Ramos (cell line): ENCODE data around the gene LMO1.

ENCODE experiments used
- in situ Hi-C: fragments of 300-500 bp; cut with MboI; formaldehyde crosslinking; loops from one replicate; pipeline ENCODE4 v1.14.3; 2022; ENCODE audit warnings: low sequenced_read_pairs; ENCODE audit not compliant: unreplicated experiment

The LMO1 gene

DNA sequence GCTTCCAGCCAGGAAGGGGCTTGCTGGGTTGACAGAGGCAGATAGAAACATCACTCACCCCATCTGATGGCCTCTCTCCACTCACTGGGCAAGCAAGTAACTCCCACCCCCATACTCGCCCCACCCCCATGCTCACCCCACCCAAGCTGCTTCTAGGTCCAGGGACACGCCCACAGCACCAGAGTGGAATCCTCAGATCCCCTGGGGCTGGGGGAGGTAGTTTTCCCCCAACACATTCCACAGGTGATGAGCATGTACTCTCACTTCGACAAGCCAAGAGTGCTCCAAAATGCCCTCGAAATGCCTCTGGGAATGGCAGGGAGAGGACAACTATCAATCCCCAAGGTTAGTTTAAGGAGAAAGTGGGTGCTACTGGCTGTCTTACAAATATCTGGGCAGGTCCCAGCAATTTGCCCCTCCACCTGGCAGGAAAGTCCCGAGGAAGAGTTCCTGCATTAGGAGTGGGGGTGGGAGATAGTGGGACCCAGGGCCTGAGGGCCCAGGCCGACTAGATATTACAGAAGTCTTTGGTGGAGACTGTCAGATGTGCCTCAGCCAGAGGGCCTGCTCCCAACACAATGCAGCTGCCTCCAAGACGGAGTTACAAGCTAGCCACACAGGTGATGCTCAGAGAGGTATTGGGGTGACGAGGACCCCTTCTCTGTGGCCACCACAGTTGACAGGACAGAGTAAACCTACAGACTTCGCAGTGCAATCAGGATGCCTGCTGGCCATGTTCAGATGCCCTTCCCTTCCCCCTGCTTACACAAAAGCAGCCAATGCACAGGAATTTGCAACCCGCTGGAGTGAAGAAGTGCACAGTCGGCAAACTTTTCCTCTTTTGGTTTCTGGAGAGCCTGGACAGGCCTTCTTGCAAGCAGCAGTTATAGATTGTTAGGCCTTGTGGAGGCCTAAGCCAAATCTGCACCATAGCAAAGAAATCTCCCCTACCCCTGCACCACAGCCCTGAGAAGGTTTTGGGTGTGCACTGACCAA is 2.9 kb upstream of the LMO1 start:
- in situ Hi-C loops = no loop called here

DNA sequence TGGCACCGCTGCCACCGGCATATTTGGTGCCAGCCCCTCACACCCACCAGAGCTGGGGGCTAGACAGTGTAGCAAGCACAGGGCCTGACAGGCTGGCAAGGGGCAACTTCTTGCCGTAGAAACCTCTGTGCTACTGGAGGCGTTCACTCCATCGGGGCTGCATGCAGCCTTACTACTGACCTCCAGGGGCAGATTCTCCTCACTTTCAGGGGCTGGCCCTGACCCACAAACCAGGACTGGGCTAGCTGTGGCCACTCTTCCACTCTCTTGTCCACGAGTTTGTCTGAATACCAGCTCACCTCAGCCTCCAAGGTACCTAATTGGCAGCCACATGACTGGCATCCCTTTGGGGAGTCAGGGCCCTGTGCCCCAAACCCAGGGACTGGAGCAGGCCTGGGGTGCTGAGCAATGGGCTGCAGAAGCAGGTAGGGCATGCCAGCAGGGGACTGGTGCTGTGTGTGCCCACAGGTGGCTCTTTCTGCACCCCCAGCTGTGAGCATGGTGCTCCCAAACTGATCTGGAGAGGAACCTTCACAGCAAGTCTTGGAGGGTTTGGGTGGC is 2.1 kb upstream of the LMO1 start:
- in situ Hi-C loops = no loop called here

DNA sequence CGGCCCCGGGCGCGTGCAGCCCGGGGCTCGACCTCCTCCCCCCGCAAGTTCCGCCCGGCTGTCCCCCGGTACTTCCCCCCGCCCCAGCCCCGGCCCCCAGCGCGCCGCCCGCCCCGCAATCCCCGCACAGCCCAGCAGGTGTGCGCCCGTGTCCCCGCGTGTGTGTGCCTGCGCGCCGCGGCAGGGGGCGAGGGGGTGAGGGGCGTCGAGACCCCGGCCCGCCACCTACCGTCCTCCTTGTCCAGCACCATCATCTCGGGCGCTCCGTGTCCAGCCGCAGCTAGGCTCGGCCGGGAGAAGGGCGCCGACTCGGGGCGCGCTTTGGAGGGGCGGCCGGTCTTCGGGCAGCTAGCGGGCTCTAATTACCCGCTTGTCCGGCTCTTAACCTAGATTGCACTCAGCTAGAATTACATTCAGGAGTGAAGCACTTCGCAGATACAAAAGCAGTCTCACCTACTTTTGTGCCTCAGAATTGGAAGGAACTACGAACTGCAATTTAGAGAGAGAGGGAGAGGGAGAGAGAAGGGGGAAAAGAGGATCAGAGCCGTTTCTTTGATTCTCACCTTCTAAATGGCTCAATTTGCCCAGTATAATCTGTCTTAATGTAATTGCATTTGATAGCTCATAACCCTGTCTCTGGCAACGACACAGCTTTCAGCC is 439 bp downstream of the LMO1 start:
- in situ Hi-C loops = no loop called here

DNA sequence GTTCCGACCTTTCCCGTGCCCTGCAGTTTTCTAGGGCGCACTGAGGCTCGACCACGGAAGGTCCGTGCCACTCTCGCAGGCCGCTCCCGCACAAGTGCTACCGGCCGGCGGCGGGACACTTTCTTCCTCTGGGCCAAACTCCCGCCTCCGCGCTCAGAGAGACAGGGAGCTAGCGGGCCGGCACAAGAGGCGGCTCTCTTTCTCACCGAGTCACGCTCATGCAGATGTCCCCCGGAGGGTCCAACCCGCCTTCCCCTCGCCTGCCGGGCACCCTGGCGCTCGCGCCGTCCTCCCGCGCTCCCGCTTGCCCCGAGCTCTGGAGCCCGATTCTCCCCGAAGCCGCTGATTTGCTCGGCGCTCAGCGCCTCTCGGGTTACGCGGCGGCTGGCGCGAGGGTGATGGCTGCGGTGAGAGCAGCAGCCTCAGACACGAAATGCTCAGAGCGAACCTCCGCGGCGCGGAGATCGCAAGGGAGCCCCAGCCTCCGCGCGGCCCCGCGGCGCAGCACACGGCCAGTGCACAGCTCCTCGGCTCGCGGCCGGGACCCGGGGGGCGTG is 1.0 kb downstream of the LMO1 start:
- in situ Hi-C loops = no loop called here

DNA sequence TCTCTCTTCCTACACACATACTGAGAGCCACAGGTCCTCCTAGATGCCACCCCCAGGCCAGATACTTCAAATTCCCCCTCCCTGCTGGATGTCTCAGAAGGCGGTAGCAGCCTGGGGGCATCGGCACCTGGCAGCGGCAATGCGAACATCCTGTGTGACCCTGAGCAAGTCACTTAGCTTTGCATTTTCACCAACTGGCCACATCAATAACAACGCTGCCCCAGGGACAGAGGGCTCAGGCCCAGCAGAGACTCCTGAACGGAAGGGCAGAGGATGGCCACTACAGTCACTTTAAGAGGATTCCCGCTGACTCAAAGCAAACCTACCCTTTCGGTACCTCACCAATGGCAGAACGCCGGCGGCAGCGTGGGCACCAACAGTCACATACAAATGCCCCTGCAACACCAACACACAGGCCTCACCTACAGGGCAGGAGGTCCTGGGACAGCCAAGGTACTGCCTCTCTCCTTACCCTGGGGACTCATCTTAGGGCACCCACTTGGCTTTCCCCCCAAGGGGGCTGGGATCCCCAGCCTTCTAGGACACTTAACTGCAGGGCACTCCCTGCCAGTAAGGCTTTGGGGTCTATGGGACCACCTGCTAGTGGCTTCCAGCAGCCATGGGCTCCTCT is 1.6 kb downstream of the LMO1 start:
- in situ Hi-C loops = no loop called here

DNA sequence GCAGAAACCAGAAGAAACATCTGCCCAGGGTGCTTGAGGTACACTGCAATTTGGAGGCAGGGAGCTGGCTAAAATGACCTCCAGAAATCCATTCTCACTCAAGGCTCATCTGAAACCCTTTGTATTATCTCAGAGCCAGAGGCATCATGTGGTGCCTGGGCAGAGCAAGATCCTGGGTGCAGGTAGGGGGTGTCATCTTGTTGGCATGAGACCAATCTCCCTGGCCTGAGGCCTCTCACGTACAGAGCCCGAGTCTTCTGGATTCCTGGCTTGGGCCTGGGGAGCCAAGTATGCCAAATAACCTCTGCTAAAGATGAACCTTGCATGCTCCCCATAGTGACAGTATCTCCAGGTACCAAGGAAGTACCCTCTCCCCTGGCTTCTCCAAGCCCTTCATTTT is 2.4 kb downstream of the LMO1 start:
- in situ Hi-C loops = no loop called here

DNA sequence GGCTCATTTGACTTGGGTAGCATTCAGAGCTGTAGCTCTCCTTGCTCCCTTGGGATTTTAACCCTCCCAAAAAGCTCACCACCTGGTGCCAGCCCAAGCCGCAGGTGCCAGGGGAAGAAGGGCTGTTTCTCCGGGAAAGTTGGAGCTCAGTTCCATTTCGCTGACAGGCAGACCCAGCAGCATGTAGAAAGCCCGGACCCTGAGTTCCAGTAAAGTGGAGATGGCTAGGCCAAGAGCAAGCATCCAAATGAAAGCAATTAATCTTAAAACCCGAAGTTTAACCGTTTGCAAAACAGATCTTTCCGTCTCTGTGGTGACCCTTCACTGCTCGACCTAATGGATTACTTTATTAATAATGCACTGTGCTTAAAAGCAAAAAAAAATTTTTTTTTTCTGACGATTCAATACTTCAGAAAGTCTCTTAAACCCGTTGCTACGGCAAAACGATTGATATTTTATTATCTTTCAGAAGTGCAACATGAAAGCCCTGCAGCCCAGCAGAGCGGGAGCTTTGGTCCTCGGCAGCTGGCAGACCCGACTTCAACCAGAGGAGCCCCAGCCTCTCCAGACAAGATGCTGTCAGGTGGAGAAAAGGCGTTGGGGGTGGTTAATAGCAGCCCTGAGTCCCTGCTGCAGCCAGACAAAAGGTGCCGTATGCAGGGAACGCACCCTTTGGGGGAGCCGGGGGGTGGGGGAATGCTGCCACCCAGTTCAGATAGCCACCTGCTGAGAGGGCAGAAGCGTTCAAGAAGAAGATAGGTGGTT is 3.3 kb downstream of the LMO1 start:
- in situ Hi-C loops = no loop called here

DNA sequence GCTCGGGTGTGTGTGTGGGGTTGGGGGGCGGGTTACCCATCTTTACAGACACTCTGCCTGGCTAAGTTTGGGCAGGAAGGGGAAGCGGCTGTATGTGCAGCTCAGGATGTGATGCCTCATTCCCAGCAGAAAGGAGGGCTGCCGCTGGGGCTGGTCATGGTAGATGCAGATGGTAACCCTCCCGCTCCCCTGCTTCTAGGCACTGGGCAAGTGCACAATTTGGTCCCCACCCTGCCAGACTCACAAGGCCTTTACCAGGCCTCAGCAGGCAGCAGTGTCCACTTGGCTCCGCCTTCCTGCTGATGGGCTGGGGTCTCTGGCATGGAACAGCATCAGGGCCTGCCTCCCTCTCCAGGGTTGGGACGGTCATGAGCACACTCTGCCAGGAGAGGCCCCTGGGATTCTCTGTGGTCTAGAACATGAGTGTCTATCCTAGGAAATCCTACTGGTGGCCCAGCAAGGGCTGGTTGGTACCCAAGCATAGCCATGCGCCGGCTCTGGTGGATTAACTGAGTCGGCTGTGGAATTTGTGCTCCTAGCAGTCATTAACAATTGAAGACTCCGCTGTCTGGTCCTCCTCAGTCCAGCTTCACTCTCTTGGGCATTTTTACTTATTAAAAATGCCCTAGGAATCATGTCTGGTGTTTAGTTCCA is 4.2 kb downstream of the LMO1 start:
- in situ Hi-C loops = no loop called here

DNA sequence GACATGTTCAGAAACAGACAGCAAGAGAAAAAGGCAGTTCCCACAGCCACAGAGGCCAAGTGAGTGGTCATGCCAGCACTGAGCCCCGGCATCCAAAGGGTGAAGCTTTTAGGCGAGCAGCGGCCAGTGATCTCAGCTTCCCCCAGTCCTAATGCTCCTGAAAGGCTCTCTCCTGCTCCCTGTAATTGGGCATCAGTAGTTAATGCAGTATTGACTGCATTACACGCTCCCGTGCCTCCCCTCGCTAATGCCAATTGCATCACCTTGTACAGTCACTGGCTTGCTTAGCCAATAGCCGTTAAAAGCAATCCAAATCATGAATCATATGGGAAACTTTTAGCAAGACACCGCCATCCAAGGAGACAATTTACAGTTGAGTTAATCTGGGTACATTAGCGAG is 4.9 kb downstream of the LMO1 start:
- in situ Hi-C loops = no loop called here

DNA sequence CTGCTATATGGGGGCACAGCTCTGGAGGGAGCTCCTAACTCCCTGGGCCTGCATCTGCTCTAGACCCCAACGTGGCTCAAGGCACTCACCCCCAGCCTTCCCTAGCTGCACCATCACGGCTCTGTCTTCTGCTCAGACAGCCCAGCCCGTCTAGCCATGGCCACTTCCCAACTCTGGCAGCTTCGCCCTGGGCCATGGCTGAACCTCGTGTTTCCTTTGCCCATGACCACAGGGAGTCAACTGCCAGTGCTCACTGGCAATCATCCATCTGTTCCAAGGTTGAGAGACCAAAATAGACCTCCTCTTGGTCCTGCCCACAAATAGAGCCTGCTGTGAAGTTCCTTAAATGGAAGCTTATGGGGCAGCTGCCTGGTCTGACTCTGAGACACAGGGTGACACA is 5.4 kb downstream of the LMO1 start:
- in situ Hi-C loops = no loop called here

DNA sequence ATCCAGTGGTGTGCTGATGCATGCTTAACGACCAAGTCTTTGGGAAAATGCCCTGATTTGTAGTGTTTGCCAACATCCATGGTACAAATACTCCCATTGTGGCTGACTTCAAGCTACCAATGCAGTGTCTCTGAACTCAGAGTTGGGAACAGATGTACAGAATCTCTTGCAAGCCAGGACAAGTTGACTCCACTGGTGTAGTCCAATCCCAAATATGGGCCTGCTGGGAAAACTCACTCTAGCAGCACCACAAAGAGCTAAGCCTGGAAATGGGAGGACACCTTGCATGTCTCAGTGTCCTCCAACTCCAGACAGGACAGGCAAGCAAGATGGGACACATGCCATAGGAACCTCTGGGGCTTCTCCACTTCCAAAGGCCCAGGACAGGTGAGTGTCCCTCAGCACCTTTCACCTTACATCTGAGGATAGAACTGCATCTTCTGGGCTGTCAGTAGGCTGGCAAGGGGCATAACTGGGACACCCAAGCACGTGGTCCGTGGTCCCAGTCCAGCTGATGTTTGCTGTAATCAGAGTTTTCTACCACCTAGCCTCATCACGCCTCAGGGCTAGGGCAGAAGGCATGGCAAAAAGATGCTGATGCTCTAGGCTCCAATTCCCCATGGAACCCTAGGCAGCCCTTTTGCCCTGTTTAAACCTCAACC is 6.5 kb downstream of the LMO1 start:
- in situ Hi-C loops = no loop called here

DNA sequence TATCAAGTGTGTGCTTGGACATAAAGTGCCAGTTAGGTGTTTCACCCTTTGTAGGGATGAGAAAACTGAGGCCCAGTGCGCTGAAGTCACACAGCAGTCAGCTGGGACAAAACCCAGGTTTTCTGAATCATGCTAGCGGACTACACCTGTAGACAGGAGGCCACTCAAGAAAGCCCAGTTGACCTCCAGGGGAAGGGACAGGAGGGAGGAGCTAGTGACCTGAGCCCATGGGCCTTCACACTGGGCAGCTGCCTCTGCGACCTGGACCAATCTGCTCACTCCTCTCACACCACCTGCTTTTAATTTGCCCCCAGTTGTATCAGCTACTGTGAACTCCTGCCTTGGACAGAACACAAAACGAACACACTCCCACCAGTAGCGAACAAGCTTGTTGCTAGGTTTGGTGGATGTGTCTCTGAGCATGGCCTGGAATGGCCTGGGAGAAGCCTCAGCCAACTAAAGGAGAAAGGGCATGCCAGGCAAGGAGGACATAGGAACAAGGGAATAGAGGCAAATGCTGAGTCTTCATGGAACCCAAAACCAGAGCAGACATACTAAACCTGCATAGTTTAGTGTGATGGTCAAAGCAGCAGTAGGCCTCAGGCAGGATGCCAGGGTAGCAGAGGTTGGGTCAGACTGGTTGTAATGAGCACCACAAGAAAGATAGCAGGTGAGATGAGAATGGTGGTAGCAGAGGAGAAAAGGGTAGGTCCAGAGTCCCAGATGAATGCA is 7.2 kb downstream of the LMO1 start:
- in situ Hi-C loops = no loop called here

DNA sequence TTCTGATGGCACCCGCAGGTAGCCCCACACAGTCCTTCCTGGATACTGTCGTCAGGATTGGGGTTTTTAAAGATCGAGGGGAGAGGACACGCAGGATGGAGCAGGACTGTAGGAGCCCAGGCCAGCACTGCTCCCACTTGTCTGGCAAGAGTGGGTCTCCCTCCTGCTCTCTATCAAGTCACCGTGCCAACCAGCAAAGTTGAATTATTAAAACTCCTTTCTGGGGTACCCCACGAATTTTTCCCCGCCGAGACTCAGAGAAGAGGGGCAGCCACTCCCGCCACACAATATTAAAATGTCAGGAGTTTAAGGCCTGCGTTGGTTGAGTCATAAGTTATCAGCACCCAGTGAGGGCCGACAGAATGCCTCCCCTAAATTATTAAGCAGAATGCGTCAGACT is 10.1 kb downstream of the LMO1 start:
- in situ Hi-C loops = no loop called here

DNA sequence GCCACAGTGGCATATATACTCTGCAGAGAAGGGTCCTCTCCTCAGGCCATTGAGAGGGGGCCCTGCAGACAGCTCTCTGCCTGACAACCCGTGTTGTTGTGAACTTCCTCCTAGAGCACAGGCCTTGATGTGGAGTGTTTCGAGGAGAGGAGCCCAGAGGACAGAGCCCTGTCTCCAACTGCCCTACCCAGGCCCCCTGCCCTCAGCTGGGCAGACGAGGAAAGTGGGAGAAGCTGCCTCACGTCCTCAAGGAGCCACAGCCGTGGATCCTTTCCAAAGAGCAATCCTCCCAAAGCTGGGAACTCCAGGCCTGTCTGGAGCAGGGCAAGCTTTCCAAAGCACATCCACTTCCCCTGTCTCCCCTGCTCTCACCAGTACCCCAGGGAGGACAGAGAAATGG is 10.7 kb downstream of the LMO1 start:
- in situ Hi-C loops = no loop called here

DNA sequence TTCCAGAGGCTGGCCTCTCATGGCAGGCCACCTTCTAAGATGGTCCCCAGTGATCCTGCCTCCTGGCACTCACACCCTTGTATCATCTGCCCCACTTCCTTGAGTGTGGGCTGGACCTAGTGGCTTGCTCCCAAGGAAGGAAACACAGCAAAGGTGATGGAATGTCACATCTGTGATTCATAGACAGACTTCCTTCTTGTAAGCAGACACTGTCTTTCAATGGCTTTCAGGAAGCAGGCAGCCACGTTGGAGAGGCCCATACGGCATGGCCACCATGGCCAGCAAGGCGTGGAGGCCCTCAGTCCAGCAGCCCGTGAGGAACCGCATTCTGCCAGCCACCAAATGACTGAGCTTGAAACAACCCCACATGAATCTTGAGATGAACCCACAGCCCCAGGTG is 11.3 kb downstream of the LMO1 start:
- in situ Hi-C loops = no loop called here

DNA sequence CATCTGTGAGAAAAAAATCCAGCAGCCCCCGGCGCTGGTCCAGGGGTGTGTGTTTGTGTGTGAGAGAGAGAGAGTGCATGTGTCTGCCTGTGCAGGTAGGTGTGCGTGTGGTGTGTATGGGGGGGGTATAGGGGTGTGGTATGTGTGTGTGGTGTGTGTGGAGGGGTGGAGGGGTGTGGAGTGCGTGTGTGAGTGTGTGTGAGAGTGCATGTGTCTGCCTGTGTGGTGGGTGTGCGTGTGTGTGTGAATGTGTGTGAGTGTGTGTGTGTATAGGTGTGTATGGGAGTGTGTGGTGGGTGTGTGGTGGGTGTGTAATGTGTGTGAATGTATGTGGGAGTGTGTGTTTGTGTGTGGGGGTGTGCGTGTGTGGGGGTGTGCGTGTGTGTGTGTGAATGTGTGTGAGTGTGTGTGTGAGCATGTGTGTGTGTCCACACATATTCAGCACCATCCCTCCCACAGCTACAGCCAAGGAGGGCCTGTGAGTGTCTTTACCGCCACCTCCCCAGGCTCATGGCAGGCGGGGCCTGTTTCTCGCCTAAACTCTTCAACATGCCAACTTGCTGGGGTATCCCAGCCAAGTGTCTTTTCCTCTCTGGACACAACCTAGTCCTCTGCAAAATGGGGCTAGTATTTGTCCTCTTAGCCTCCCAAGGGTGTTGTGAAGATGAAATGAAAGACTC is 11.9 kb downstream of the LMO1 start:
- in situ Hi-C loops = no loop called here

DNA sequence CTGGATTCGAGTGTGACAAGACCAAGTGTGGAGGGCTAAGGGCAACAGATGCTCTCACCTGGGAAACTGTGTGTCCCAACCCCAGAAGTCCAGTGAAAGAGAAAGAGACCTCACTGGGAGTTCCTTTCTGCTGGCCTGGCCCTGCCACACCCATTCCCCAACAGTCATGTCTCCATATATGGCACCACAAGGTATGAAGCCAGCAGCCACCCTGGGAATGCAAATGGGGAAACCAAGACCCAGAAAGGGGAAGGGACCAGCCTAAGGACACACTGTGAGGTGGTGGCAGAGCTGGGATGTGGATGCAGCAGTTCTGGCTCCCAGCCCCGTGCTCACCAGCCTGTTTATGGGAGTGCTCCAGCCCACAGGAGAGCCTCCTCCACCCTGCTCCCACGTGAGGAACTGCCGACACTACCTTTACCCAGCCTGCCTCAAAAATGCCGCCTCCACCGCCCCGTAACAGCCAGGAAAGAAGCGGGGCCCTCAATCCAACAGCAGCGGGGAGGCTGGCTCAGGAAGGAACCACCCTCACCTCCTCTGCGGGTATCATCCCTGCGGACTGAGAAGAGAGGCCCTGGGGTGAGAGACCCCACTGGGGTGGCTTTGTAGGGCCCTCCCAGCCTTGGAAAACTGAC is 12.6 kb downstream of the LMO1 start:
- in situ Hi-C loops = no loop called here
